Upper lobe of left lung (tissue), 6 donors: ENCODE measurements around the gene CFTR. TPM values are rescaled to one million over a fixed set of nuclear protein-coding genes. Genes with fewer than 3 reads are reported as not detected.

ENCODE experiments used
- ATAC-seq, 2 donors: fragments of 200-7000 bp; cut with Tn5 transposase; one replicate each; pipeline ENCODE4 v1.9.1; 2022; ENCODE audit warnings: mild to moderate bottlenecking in 2 of 2, moderate library complexity in 2 of 2; ENCODE audit not compliant: low FRiP score in 2 of 2
- DNase-seq, 2 donors: peaks; one replicate each; pipeline ENCODE4 v3.0.0-alpha.2; 2019 to 2020
- H3K27ac ChIP-seq, 4 donors: fragments of 200-600 bp; sonication (generic); one replicate each; pipeline ENCODE4 v1.5.1; 2016 to 2019
- H3K27me3 ChIP-seq, 4 donors: fragments of 200-600 bp; sonication (generic); one replicate each; pipeline ENCODE4 v1.5.1; 2017 to 2019
- H3K36me3 ChIP-seq, 4 donors: fragments of 200-600 bp; sonication (generic); one replicate each; pipeline ENCODE4 v1.5.1; 2016 to 2019
- H3K4me1 ChIP-seq, 4 donors: fragments of 200-600 bp; sonication (generic); one replicate each; pipeline ENCODE4 v1.5.1; 2018 to 2019
- H3K4me3 ChIP-seq, 4 donors: fragments of 200-600 bp; sonication (generic); one replicate each; pipeline ENCODE4 v1.5.1; 2017 to 2019; ENCODE audit warnings: mild to moderate bottlenecking in 2 of 4, moderate library complexity in 1 of 4
- H3K9me3 ChIP-seq, 4 donors: fragments of 200-600 bp; sonication (generic); one replicate each; pipeline ENCODE4 v1.5.1; 2018 to 2019
- CTCF ChIP-seq, 6 experiments: fragments of 450-650 bp in 4 of 6; fragments of 200-600 bp in 2 of 6; sonication (generic) in 2 of 6; IDR thresholded peaks; one replicate each; pipeline ENCODE4 v1.5.1; 2016 to 2019; ENCODE audit warnings: antibody characterized with exemption in 6 of 6
- EP300 ChIP-seq, 4 donors: sonication (generic); formaldehyde crosslinking; IDR thresholded peaks; one replicate each; pipeline ENCODE4 v1.5.1; 2017; ENCODE audit warnings: antibody characterized with exemption in 4 of 4, control low read depth in 2 of 4
- POLR2A ChIP-seq, 4 donors: fragments of 450-650 bp; IDR thresholded peaks; one replicate each; pipeline ENCODE4 v1.5.1; 2016 to 2017; ENCODE audit warnings: antibody characterized with exemption in 4 of 4, mild to moderate bottlenecking in 2 of 4
- POLR2AphosphoS5 ChIP-seq, 2 donors: sonication (generic); formaldehyde crosslinking; IDR thresholded peaks; one replicate each; pipeline ENCODE4 v1.5.1; 2017; ENCODE audit warnings: antibody characterized with exemption in 2 of 2
- WGBS, 2 donors: methylation state at CpG; one replicate each; pipeline ENCODE4 v1.1.5; 2017 to 2018; 5-methylcytosine and 5-hydroxymethylcytosine counted together
- total RNA-seq, 6 donors: library from RNA; depleted of rRNA in 4 of 6; stranded (reverse); fragments of >200 nt in 4 of 6; gene quantifications; one replicate each; pipeline versions ENCODE4 v1.1.0 to v1.2.1, GENCODE V29; 2016 to 2021
- donor health status: DM: no; HTN: no; CAD: no; lungs with moderate emphysema.
- donor health status: DM: no; HTN: yes; CAD: no; lungs with severe emphysema.

Gene CFTR
- total RNA-seq, 6 donors from 2014 or later = 4.2 to 36.7 (median 24.8) TPM

- WGBS, 2 donors = 74 to 82% methylated on average over 8 of the region's 8 CpGs
- Histone ChIP-seq H3K36me3 (no peaks in the 10 kb centered on the region), H3K27me3 (no peaks in the 10 kb centered on the region), H3K4me3 (no peak overlapping the region), H3K4me1 (peaks cover 0 to 3% (median 0%) of the 10 kb centered on the region in 4 donors), H3K27ac (no peak overlapping the region), H3K9me3 (no peaks in the 10 kb centered on the region)
- DNase-seq (no peak), ATAC-seq (no peak)
- no peak for TF ChIP-seq POLR2A (IDR thresholded peaks at IDR 0.05)
- no peak for TF ChIP-seq CTCF (IDR thresholded peaks at IDR 0.05)
- no peak for TF ChIP-seq POLR2AphosphoS5 (IDR thresholded peaks at IDR 0.05)
- TF ChIP-seq EP300 (IDR thresholded peaks at IDR 0.05) = no peak
Measured at GRCh38 chr7:117683430-117684175, 203.8 kb downstream of the CFTR start.

GRCh38 chr7:117685795-117686194, 206.0 kb downstream of the CFTR start:
- H3K4me3 ChIP-seq = no peak overlapping the region
- ATAC-seq (no peak), DNase-seq (no peak)
- H3K9me3 ChIP-seq = no peaks in the 10 kb centered on the region
- no peak for TF ChIP-seq POLR2AphosphoS5 (IDR thresholded peaks at IDR 0.05)
- TF ChIP-seq EP300 (IDR thresholded peaks at IDR 0.05) = no peak
- TF ChIP-seq POLR2A (IDR thresholded peaks at IDR 0.05) = no peak
- no peak for TF ChIP-seq CTCF (IDR thresholded peaks at IDR 0.05)
- H3K27me3 ChIP-seq = no peaks in the 10 kb centered on the region
- peaks cover 0 to 3% (median 0%) of the 10 kb centered on the region in 4 donors for H3K4me1 ChIP-seq
- no peak overlapping the region for H3K27ac ChIP-seq
- no peaks in the 10 kb centered on the region for H3K36me3 ChIP-seq

GRCh38 chr7:117686311-117686935, 206.6 kb downstream of the CFTR start:
- ATAC-seq = no peak
- H3K27me3 ChIP-seq = no peaks in the 10 kb centered on the region
- TF ChIP-seq POLR2AphosphoS5 (IDR thresholded peaks at IDR 0.05) (no peak), POLR2A (IDR thresholded peaks at IDR 0.05) (no peak), EP300 (IDR thresholded peaks at IDR 0.05) (no peak)

GRCh38 chr7:117688126-117688525, 208.3 kb downstream of the CFTR start:
- Histone ChIP-seq H3K36me3 (no peaks in the 10 kb centered on the region), H3K4me1 (no peaks in the 10 kb centered on the region), H3K9me3 (no peaks in the 10 kb centered on the region), H3K27me3 (no peaks in the 10 kb centered on the region), H3K4me3 (no peak overlapping the region), H3K27ac (no peak overlapping the region)
- TF ChIP-seq CTCF (IDR thresholded peaks at IDR 0.05) = no peak
- TF ChIP-seq POLR2A (IDR thresholded peaks at IDR 0.05) = no peak
- TF ChIP-seq POLR2AphosphoS5 (IDR thresholded peaks at IDR 0.05) = no peak
- no peak for TF ChIP-seq EP300 (IDR thresholded peaks at IDR 0.05)
- WGBS, 2 donors = 87 to 92% methylated on average over 2 of the region's 2 CpGs
- ATAC-seq (no peak), DNase-seq (no peak)

More at GRCh38 chr7:117686311-117686935, 206.6 kb downstream of the CFTR start:
- no peaks in the 10 kb centered on the region for H3K9me3 ChIP-seq
- no peak overlapping the region for H3K4me3 ChIP-seq
- H3K27ac ChIP-seq = no peak overlapping the region
- H3K4me1 ChIP-seq = peaks cover 0 to 3% (median 0%) of the 10 kb centered on the region in 4 donors
- no peaks in the 10 kb centered on the region for H3K36me3 ChIP-seq
- DNase-seq = no peak

- ATAC-seq (no peak), DNase-seq (no peak)
- Histone ChIP-seq H3K9me3 (no peaks in the 10 kb centered on the region), H3K27me3 (no peaks in the 10 kb centered on the region), H3K27ac (no peak overlapping the region), H3K36me3 (no peaks in the 10 kb centered on the region), H3K4me3 (no peak overlapping the region), H3K4me1 (no peaks in the 10 kb centered on the region)
- TF ChIP-seq POLR2AphosphoS5 (IDR thresholded peaks at IDR 0.05) (no peak), EP300 (IDR thresholded peaks at IDR 0.05) (no peak), CTCF (IDR thresholded peaks at IDR 0.05) (no peak), POLR2A (IDR thresholded peaks at IDR 0.05) (no peak)
Measured at GRCh38 chr7:117689406-117689805, 209.6 kb downstream of the CFTR start.
